Cardiac muscle cell (in vitro differentiated cells and primary cell): ENCODE results near the gene SLC28A2. TPM values are rescaled to one million over a fixed set of nuclear protein-coding genes. Genes with fewer than 3 reads are reported as not detected.
"Not testable (repeated sequence)": the region's sequence is repeated elsewhere in the genome, so short reads cannot be mapped to it uniquely, and the experiment has no call there.

Experiments used
- DNase-seq, 2 donors: peaks; one replicate each; pipeline versions ENCODE4 v3.0.0 to v3.0.0-alpha.2; 2010 to 2017; ENCODE audit warnings: low read depth in 1 of 2, low spot score in 1 of 2
- H3K27ac ChIP-seq: fragments of 200-600 bp; sonication (generic); 2 replicates; pipeline ENCODE4 v1.5.1; 2016
- H3K27me3 ChIP-seq: fragments of 200-600 bp; sonication (generic); 2 replicates; pipeline ENCODE4 v1.6.0; 2016; ENCODE audit warnings: control low read depth
- H3K36me3 ChIP-seq: fragments of 200-600 bp; sonication (generic); 2 replicates; pipeline ENCODE4 v1.5.1; 2016; ENCODE audit warnings: control low read depth
- H3K4me1 ChIP-seq: fragments of 200-600 bp; sonication (generic); 2 replicates; pipeline ENCODE4 v1.8.1; 2017; ENCODE audit warnings: low read depth, mild to moderate bottlenecking, mixed run types
- H3K4me3 ChIP-seq: fragments of 200-600 bp; sonication (generic); 2 replicates; pipeline ENCODE4 v1.5.1; 2016; ENCODE audit warnings: mild to moderate bottlenecking
- H3K9me3 ChIP-seq: fragments of 200-600 bp; sonication (generic); 2 replicates; pipeline ENCODE4 v1.5.1; 2017; ENCODE audit warnings: low read depth, mild to moderate bottlenecking, control low read depth
- polyA plus RNA-seq: library from polyadenylated mRNA; unstranded; fragments of >200 nt; fragmentation: Nextera tagmentation; extraction: Ambion mirVana; gene quantifications from 2 replicates; pipeline ENCODE4 v1.2.1, GENCODE V29; 2016
- total RNA-seq: library from RNA; depleted of rRNA; stranded (reverse); fragments of >200 nt; gene quantifications from 2 replicates; pipeline ENCODE4 v1.2.3, GENCODE V29; 2016
- TF ChIP-seq, protein P1 (sequence below): IDR thresholded peaks from 2 replicates; pipeline ENCODE4 v1.5.1; 2012; ENCODE audit warnings: low read depth, mild to moderate bottlenecking, low read length

SLC28A2 gene
- total and polyA plus RNA-seq, 2 experiments from 2014 or later, result 0.10 TPM; not detected in 1

- H3K9me3 ChIP-seq, result no peaks in the 10 kb centered on the region
- TF ChIP-seq, protein P1, sequence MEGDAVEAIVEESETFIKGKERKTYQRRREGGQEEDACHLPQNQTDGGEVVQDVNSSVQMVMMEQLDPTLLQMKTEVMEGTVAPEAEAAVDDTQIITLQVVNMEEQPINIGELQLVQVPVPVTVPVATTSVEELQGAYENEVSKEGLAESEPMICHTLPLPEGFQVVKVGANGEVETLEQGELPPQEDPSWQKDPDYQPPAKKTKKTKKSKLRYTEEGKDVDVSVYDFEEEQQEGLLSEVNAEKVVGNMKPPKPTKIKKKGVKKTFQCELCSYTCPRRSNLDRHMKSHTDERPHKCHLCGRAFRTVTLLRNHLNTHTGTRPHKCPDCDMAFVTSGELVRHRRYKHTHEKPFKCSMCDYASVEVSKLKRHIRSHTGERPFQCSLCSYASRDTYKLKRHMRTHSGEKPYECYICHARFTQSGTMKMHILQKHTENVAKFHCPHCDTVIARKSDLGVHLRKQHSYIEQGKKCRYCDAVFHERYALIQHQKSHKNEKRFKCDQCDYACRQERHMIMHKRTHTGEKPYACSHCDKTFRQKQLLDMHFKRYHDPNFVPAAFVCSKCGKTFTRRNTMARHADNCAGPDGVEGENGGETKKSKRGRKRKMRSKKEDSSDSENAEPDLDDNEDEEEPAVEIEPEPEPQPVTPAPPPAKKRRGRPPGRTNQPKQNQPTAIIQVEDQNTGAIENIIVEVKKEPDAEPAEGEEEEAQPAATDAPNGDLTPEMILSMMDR, result no peak
- no peak for DNase-seq
- H3K27ac ChIP-seq, result no peak overlapping the region
- H3K27me3 ChIP-seq, result no peaks in the 10 kb centered on the region
- H3K4me3 ChIP-seq, result no peak overlapping the region
- H3K36me3 ChIP-seq, result no peaks in the 10 kb centered on the region
- peaks cover 3% of the 10 kb centered on the region for H3K4me1 ChIP-seq
These were observed 33.4 kb downstream of the SLC28A2 start for GRCh38 chr15:45285413-45285812.

DNA sequence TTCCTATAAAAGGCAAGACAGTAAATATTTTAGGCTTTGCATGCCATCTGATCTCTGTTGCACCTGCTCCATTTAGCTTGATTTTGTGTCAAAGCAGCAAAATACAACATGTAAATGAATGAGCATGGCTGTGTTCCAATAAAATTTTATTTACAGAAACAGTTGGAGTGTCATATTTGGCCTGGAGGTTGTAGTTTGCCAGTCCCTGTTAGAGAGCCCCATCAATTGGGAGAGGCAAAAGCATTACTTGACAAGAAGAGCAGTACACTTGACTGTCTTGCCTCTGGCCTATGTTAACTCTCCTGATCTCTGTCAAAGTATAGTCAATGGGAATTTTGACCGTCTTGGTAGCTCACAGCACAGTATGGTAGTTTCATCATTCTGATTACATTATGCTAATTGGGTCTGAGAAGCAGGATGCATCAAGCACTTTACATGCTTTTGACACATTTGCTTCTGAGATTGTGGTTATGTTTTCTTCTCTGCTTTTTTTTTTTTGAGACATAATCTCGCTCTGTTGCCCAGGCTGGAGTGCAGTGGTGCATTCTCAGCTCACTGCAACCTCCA lies 35.4 kb downstream of the SLC28A2 start:
- no peaks in the 10 kb centered on the region for H3K27me3 ChIP-seq
- H3K27ac ChIP-seq, result no peak overlapping the region
- H3K36me3 ChIP-seq, result no peaks in the 10 kb centered on the region
- H3K4me3 ChIP-seq, result no peak overlapping the region
- H3K9me3 ChIP-seq, result no peaks in the 10 kb centered on the region
- TF ChIP-seq, protein P1, result no peak
- DNase-seq, result no peak
- H3K4me1 ChIP-seq, result peaks cover 3% of the 10 kb centered on the region

DNA sequence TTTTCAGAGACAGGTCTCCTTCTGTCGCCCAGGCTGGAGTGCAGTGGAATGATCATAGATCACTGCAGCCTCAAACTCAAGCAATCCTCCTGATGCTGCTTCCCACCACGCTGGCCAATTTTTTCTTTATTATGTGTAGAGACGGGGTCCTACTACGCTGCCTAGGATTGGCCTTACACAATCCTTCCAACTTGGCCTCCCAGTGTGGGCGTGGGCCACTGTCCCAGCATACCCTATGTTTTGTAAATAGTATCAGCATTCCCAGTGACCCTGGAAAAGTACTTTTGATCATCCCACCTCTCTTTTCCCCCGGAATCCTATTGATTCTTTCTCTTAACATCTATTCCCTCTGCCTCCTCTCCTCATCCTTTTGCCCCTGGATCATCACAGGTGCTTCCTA lies 36.9 kb downstream of the SLC28A2 start:
- TF ChIP-seq, protein P1, result no peak
- Histone ChIP-seq H3K4me1 (peaks cover 3% of the 10 kb centered on the region), H3K9me3 (no peaks in the 10 kb centered on the region), H3K27ac (no peak overlapping the region), H3K4me3 (no peak overlapping the region), H3K36me3 (no peaks in the 10 kb centered on the region), H3K27me3 (no peaks in the 10 kb centered on the region)
- DNase-seq, result no peak

- Histone ChIP-seq H3K4me3 (no peak overlapping the region), H3K4me1 (no peaks in the 10 kb centered on the region), H3K27ac (no peak overlapping the region), H3K9me3 (no peaks in the 10 kb centered on the region), H3K27me3 (no peaks in the 10 kb centered on the region), H3K36me3 (no peaks in the 10 kb centered on the region)
- TF ChIP-seq, protein P1, result no peak
- DNase-seq, result no peak
These were observed 40.0 kb downstream of the SLC28A2 start for GRCh38 chr15:45291822-45292582.

DNA sequence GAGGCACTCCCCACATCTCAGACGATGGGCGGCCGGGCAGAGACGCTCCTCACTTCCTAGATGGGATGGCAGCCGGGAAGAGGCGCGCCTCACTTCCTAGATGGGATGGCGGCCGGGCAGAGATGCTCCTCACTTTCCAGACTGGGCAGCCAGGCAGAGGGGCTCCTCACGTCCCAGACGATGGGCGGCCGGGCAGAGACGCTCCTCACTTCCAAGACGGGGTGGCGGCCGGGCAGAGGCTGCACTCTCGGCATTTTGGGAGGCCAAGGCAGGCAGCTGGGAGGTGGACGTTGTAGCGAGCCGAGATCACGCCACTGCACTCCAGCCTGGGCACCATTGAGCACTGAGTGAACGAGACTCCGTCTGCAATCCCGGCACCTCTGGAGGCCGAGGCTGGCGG lies 41.3 kb downstream of the SLC28A2 start:
- not testable (repeated sequence) for H3K4me3 ChIP-seq, H3K36me3 ChIP-seq, DNase-seq, H3K4me1 ChIP-seq, H3K27me3 ChIP-seq, H3K9me3 ChIP-seq, H3K27ac ChIP-seq

DNA sequence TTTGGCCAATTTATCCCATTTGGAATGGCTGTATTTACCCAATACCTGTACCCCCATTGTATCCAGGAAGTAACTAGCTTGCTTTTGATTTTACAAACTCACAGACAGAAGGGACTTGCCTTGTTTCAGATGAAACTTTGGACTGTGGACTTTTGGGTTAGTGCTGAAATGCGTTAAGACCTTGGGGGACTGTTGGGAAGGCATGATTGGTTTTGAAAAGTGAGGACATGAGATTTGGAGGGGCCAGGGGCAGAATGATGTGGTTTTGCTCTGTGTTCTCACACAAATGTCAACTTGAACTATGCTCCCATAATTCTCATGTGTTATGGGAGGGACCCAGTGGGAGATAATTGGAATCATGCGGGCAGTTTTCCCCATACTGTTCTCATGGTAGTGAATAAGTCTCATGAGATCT lies 46.9 kb downstream of the SLC28A2 start:
- not testable (repeated sequence) for H3K36me3 ChIP-seq, H3K27ac ChIP-seq, H3K4me1 ChIP-seq, DNase-seq, H3K9me3 ChIP-seq, H3K27me3 ChIP-seq, H3K4me3 ChIP-seq
